H1 (cell line): ENCODE measurements around the gene ALK. TPM values are rescaled to one million over a fixed set of nuclear protein-coding genes. Genes with fewer than 3 reads are reported as not detected.

Experiments
- CTCF ChIA-PET: fragments of 300-600 bp; sonication (Branson Sonifier 250); formaldehyde crosslinking; loops from one replicate; lab custom pipeline; 2021; ENCODE audit not compliant: partially characterized antibody; lab: Charles Lee
- POLR2A ChIA-PET: fragments of 300-600 bp; sonication (Branson Sonifier 250); formaldehyde crosslinking; loops from one replicate; lab custom pipeline; 2021; ENCODE audit warnings: inconsistent platforms; ENCODE audit not compliant: partially characterized antibody; lab: Charles Lee
- DNase-seq, 2 experiments: peaks; one replicate each; pipeline versions ENCODE4 v3.0.0 to v3.0.0-alpha.2; 2010 to 2022; ENCODE audit warnings: low spot score in 2 of 2, low read depth in 1 of 2, mixed read lengths in 1 of 2
- FAIRE-seq: peaks from 2 replicates; lab custom pipeline; 2011; peaks lifted over from hg19 to GRCh38; lab: Jason Lieb, UNC
- H2AFZ ChIP-seq: 2 replicates; pipeline ENCODE4 v1.8.1; 2012; ENCODE audit warnings: low read length, inconsistent platforms
- H2AK5ac ChIP-seq: 2 replicates; pipeline ENCODE4 v1.6.1; 2013; ENCODE audit warnings: low read depth, low read length
- H2BK120ac ChIP-seq: replicated peaks from 2 replicates; pipeline ENCODE3; 2013; ENCODE audit warnings: low read depth, low read length, inconsistent platforms
- H2BK12ac ChIP-seq: 2 replicates; pipeline ENCODE4 v1.6.1; 2013; ENCODE audit warnings: low read depth, low read length
- H2BK15ac ChIP-seq: 2 replicates; pipeline ENCODE4 v1.6.1; 2013; ENCODE audit warnings: low read length
- H2BK20ac ChIP-seq: 2 replicates; pipeline ENCODE4 v1.6.1; 2013; ENCODE audit warnings: low read length
- H2BK5ac ChIP-seq: 2 replicates; pipeline ENCODE4 v1.6.1; 2013; ENCODE audit warnings: low read depth, low read length
- H3K14ac ChIP-seq: 2 replicates; pipeline ENCODE4 v1.6.1; 2013; ENCODE audit warnings: inconsistent platforms; ENCODE audit not compliant: insufficient read length
- H3K18ac ChIP-seq: 2 replicates; pipeline ENCODE4 v1.6.1; 2013; ENCODE audit warnings: low read length; ENCODE audit errors: extremely low read depth
- H3K23ac ChIP-seq: 2 replicates; pipeline ENCODE4 v1.6.1; 2013; ENCODE audit warnings: inconsistent platforms; ENCODE audit not compliant: insufficient read length
- H3K23me2 ChIP-seq: 2 replicates; pipeline ENCODE4 v1.6.1; 2013; ENCODE audit warnings: low read depth, low read length
- H3K27ac ChIP-seq: 2 replicates; pipeline ENCODE4 v1.6.1; 2011; ENCODE audit warnings: low read depth, low read length, inconsistent platforms
- H3K27me3 ChIP-seq, 4 experiments: replicated peaks in 1 of 4; 1 replicate in 1 of 4; 2 replicates in 3 of 4; pipeline versions ENCODE4 v1.6.1 to v1.8.1; 2011 to 2013; ENCODE audit warnings: low read length in 3 of 4, mild to moderate bottlenecking in 3 of 4, inconsistent platforms in 2 of 4, mixed read lengths in 2 of 4, moderate library complexity in 1 of 4; ENCODE audit not compliant: control insufficient read depth in 3 of 4, insufficient read depth in 3 of 4; ENCODE audit errors: extremely low read depth in 1 of 4
- H3K36me3 ChIP-seq, 4 experiments: 2 replicates each; pipeline versions ENCODE4 v1.6.1 to v1.8.1; 2011 to 2013; ENCODE audit warnings: mild to moderate bottlenecking in 4 of 4, low read length in 3 of 4, moderate library complexity in 2 of 4, control low read depth in 1 of 4, inconsistent platforms in 1 of 4; ENCODE audit not compliant: insufficient read depth in 4 of 4, control insufficient read depth in 2 of 4
- H3K4ac ChIP-seq: replicated peaks from 2 replicates; pipeline ENCODE3; 2013; ENCODE audit warnings: low read length, low read depth, mixed read lengths, inconsistent platforms; ENCODE audit not compliant: insufficient read length
- H3K4me1 ChIP-seq, 4 experiments: replicated peaks in 1 of 4; 1 replicate in 1 of 4; 2 replicates in 3 of 4; pipeline versions ENCODE4 v1.6.1 to v1.8.1; 2011 to 2013; ENCODE audit warnings: low read length in 3 of 4, inconsistent platforms in 2 of 4, mixed read lengths in 1 of 4; ENCODE audit not compliant: insufficient read depth in 4 of 4, control insufficient read depth in 3 of 4
- H3K4me2 ChIP-seq, 2 experiments: 2 replicates each; pipeline versions ENCODE4 v1.6.1 to v1.8.1; 2011 to 2013; ENCODE audit warnings: low read depth in 2 of 2, low read length in 2 of 2, control low read depth in 1 of 2, inconsistent platforms in 1 of 2, mild to moderate bottlenecking in 1 of 2; ENCODE audit not compliant: insufficient read depth in 1 of 2
- H3K4me3 ChIP-seq, 4 experiments: fragments of 200-600, 300-600 bp in 1 of 4; sonication (generic), shearing (Covaris generic), sonication (Bioruptor Twin) in 1 of 4; 2 replicates each; pipeline versions ENCODE4 v1.5.1 to v1.8.1; 2011 to 2016; ENCODE audit warnings: low read length in 4 of 4, low read depth in 3 of 4, control low read depth in 2 of 4, inconsistent platforms in 2 of 4, mild to moderate bottlenecking in 2 of 4, mixed read lengths in 1 of 4, moderate library complexity in 1 of 4; ENCODE audit not compliant: insufficient read depth in 2 of 4; ENCODE audit errors: extremely low read depth in 1 of 4
- H3K56ac ChIP-seq: replicated peaks from 2 replicates; pipeline ENCODE3; 2013; ENCODE audit warnings: low read depth, mild to moderate bottlenecking, mixed read lengths, low read length, inconsistent platforms; ENCODE audit not compliant: insufficient read length
- H3K79me1 ChIP-seq: 2 replicates; pipeline ENCODE4 v1.6.1; 2013; ENCODE audit warnings: low read depth, low read length, control low read depth
- H3K79me2 ChIP-seq, 2 experiments: 2 replicates each; pipeline versions ENCODE4 v1.6.1 to v1.8.1; 2012 to 2013; ENCODE audit warnings: low read length in 2 of 2, mild to moderate bottlenecking in 2 of 2, inconsistent platforms in 1 of 2; ENCODE audit not compliant: insufficient read depth in 2 of 2, control insufficient read depth in 1 of 2
- H3K9ac ChIP-seq, 4 experiments: replicated peaks in 1 of 4; 1 replicate in 1 of 4; 2 replicates in 3 of 4; pipeline versions ENCODE4 v1.6.1 to v1.8.1; 2011 to 2013; ENCODE audit warnings: low read depth in 3 of 4, low read length in 3 of 4, control low read depth in 2 of 4, mild to moderate bottlenecking in 2 of 4, moderate library complexity in 2 of 4, inconsistent platforms in 1 of 4; ENCODE audit errors: extremely low read depth in 1 of 4
- H3K9me3 ChIP-seq, 2 experiments: 2 replicates each; pipeline versions ENCODE4 v1.6.1 to v1.8.1; 2012 to 2013; ENCODE audit warnings: mild to moderate bottlenecking in 2 of 2, moderate library complexity in 2 of 2, control low read depth in 1 of 2, inconsistent platforms in 1 of 2, low read depth in 1 of 2, low read length in 1 of 2, mixed read lengths in 1 of 2; ENCODE audit not compliant: insufficient read depth in 2 of 2
- H4K20me1 ChIP-seq, 2 experiments: replicated peaks in 1 of 2; 2 replicates each; pipeline versions ENCODE3 to v1.8.1; 2011 to 2013; ENCODE audit warnings: inconsistent platforms in 2 of 2, low read length in 2 of 2, mild to moderate bottlenecking in 1 of 2; ENCODE audit not compliant: insufficient read depth in 2 of 2, control insufficient read depth in 1 of 2
- H4K5ac ChIP-seq: 2 replicates; pipeline ENCODE4 v1.6.1; 2013; ENCODE audit warnings: low read length, low read depth, mixed read lengths, inconsistent platforms; ENCODE audit not compliant: insufficient read length
- H4K8ac ChIP-seq: 2 replicates; pipeline ENCODE4 v1.8.0; 2013; ENCODE audit warnings: mild to moderate bottlenecking, moderate library complexity, low read length, inconsistent platforms; ENCODE audit not compliant: insufficient read depth; ENCODE audit errors: extremely low read depth
- H4K91ac ChIP-seq: replicated peaks from 2 replicates; pipeline ENCODE3; 2013; ENCODE audit warnings: low read length, mixed read lengths, inconsistent platforms; ENCODE audit not compliant: insufficient read length
- ASH2L ChIP-seq: fragments of 200-600, 300-600 bp; sonication (generic); IDR thresholded peaks from one replicate; pipeline ENCODE4 v1.7.1; 2017; ENCODE audit warnings: low read length
- BACH1 ChIP-seq: IDR thresholded peaks from 2 replicates; pipeline ENCODE4 v1.6.1; 2012; ENCODE audit warnings: low read length, improper control_type of control experiment
- BCL11A ChIP-seq, 2 experiments: IDR thresholded peaks; one replicate each; pipeline ENCODE4 v1.6.1; 2011; ENCODE audit warnings: low read depth in 2 of 2, low read length in 2 of 2, mild to moderate bottlenecking in 2 of 2
- CHD1 ChIP-seq: IDR thresholded peaks from 2 replicates; pipeline ENCODE4 v1.6.1; 2012; ENCODE audit warnings: low read depth, low read length, improper control_type of control experiment
- GABPA ChIP-seq: IDR thresholded peaks from 2 replicates; pipeline ENCODE4 v1.6.1; 2011; ENCODE audit warnings: mild to moderate bottlenecking, low read length, moderate library complexity, borderline replicate concordance; ENCODE audit not compliant: insufficient read depth
- KDM1A ChIP-seq: fragments of 200-600, 300-600 bp; sonication (generic); IDR thresholded peaks from 2 replicates; pipeline ENCODE4 v1.7.1; 2016; ENCODE audit warnings: mild to moderate bottlenecking, low read length, borderline replicate concordance
- NRF1 ChIP-seq: IDR thresholded peaks from 2 replicates; pipeline ENCODE4 v1.6.1; 2011; ENCODE audit warnings: mild to moderate bottlenecking, low read depth, low read length, improper control_type of control experiment
- POLR2AphosphoS5 ChIP-seq: IDR thresholded peaks from 2 replicates; pipeline ENCODE4 v1.6.1; 2011; ENCODE audit warnings: low read depth, low read length
- RAD21 ChIP-seq, 2 experiments: IDR thresholded peaks in 1 of 2; conservative IDR thresholded peaks in 1 of 2; 2 replicates each; pipeline ENCODE4 v1.6.1; 2011; ENCODE audit warnings: low read depth in 2 of 2, low read length in 2 of 2, improper control_type of control experiment in 1 of 2, inconsistent platforms in 1 of 2, mild to moderate bottlenecking in 1 of 2, moderate library complexity in 1 of 2
- RBBP5 ChIP-seq: IDR thresholded peaks from 2 replicates; pipeline ENCODE4 v1.7.1; 2012; ENCODE audit warnings: low read depth, mild to moderate bottlenecking, inconsistent platforms, low read length, moderate library complexity, borderline replicate concordance
- RNF2 ChIP-seq: fragments of 200-900, 300-1000 bp; sonication (generic); IDR thresholded peaks from 2 replicates; pipeline ENCODE4 v1.7.1; 2016; ENCODE audit warnings: borderline replicate concordance, low read depth, mild to moderate bottlenecking, antibody characterized with exemption, low read length; ENCODE audit not compliant: poor library complexity, severe bottlenecking; ENCODE audit errors: missing control alignments
- SAP30 ChIP-seq: fragments of 300-600 bp; sonication (generic); IDR thresholded peaks from 2 replicates; pipeline ENCODE4 v1.7.1; 2012; ENCODE audit warnings: low read length, moderate library complexity, mild to moderate bottlenecking, inconsistent platforms; ENCODE audit not compliant: insufficient read depth, insufficient replicate concordance
- TAF1 ChIP-seq: IDR thresholded peaks from 2 replicates; pipeline ENCODE4 v1.6.1; 2011; ENCODE audit warnings: mild to moderate bottlenecking, low read depth, low read length
- TBP ChIP-seq: IDR thresholded peaks from 2 replicates; pipeline ENCODE4 v1.6.1; 2011; ENCODE audit warnings: low read depth, low read length, improper control_type of control experiment
- polyA plus RNA-seq, 7 experiments: library from polyadenylated mRNA; depleted of rRNA in 3 of 7; stranded (reverse) in 5 of 7; unstranded in 2 of 7; fragments of >200 nt in 5 of 7; fragments of 200-250 nt in 2 of 7; gene quantifications; 1 replicate in 5 of 7; 2 replicates in 1 of 7; 4 replicates in 1 of 7; pipeline versions ENCODE4 v1.2.1 to v1.2.3, GENCODE V29; 2011 to 2013; ENCODE audit warnings: missing spikeins in 2 of 7, mixed read lengths in 2 of 7
- total RNA-seq: library from RNA; stranded (reverse); fragmentation: NEBNext Ultra II Directional; extraction: Animal tissue kit (Norgen Biotek cat#: 25700); gene quantifications from 2 replicates; pipeline ENCODE4 v1.2.1, GENCODE V29; 2021

Gene ALK
- total and polyA plus RNA-seq, 2 of the 8 experiments (the other 6 are each of a cell fraction or from before 2014, with no cell fraction given) = 0.02 to 0.09 TPM

DNA sequence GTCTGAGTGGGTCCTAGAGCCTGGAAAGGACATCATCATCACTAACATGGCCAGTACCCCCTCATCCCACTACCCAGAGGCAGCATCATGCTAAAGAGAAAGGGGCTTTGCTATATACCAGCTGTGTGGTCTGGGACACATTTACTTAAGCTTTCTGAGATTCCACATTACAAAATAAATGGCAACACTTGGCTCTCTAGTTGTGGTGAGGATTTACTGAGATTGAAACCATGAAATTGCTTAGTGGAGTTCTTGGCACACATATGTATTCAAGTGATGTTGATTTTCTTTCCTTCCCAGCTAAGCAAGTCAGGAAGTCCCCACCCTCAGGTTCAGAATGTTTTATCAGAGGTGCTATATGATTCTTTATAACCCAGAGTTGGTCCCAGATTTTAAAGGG lies 444.2 kb downstream of the ALK start:
- H2BK20ac ChIP-seq = no peak overlapping the region
- CTCF ChIA-PET = interaction anchor here (1.6 kb wide), 1 partner anchor 34 kb away, joined by 3 read pairs; no protein-coding TSS in a partner anchor
- no peaks in the 10 kb centered on the region for H3K79me1 ChIP-seq
- no peak overlapping the region for H3K18ac ChIP-seq
- no peak overlapping the region for H3K27ac ChIP-seq
- H2BK12ac ChIP-seq = no peak overlapping the region
- no peak overlapping the region for H4K8ac ChIP-seq
- H2BK5ac ChIP-seq = no peak overlapping the region
- H3K23me2 ChIP-seq = no peaks in the 10 kb centered on the region
- H3K4me3 ChIP-seq = no peak overlapping the region
- no peak overlapping the region for H2AK5ac ChIP-seq
- no peak for FAIRE-seq
- POLR2A ChIA-PET = no interaction called here
- no peaks in the 10 kb centered on the region; a peak in 1 of 7 replicates for H3K27me3 ChIP-seq
- H3K9ac ChIP-seq = no peak overlapping the region
- H3K56ac ChIP-seq = no peak overlapping the region
- no peaks in the 10 kb centered on the region for H4K20me1 ChIP-seq
- no peaks in the 10 kb centered on the region for H3K4me1 ChIP-seq
- H3K4ac ChIP-seq = no peak overlapping the region
- H4K5ac ChIP-seq = no peak overlapping the region
- H3K23ac ChIP-seq = no peak overlapping the region
- no peaks in the 10 kb centered on the region for H3K36me3 ChIP-seq
- 0 out of 4 replicates have a peak, but pooled peaks cover 0 to under 1% of the 10 kb centered on the region in 2 experiments for H3K9me3 ChIP-seq
- no peak overlapping the region for H3K14ac ChIP-seq
- no peak for DNase-seq
- H2BK120ac ChIP-seq = no peak overlapping the region
- no peak overlapping the region for H2BK15ac ChIP-seq
- no peak overlapping the region for H2AFZ ChIP-seq
- no peaks in the 10 kb centered on the region for H3K79me2 ChIP-seq
- no peak overlapping the region for H4K91ac ChIP-seq
- no peak overlapping the region for H3K4me2 ChIP-seq
- TF ChIP-seq RAD21 (IDR thresholded peaks at IDR 0.05 in 1 of 2, conservative IDR thresholded peaks at IDR 0.05 in 1 of 2; ENCODE audit: low read depth in 2 of 2, low read length in 2 of 2) = no peak
- TF ChIP-seq KDM1A = no peak
- no peak for TF ChIP-seq TAF1
- no peak for TF ChIP-seq TBP
- TF ChIP-seq BACH1 = no peak
- no peak for TF ChIP-seq NRF1
- TF ChIP-seq GABPA = no peak
- TF ChIP-seq SAP30 = no peak
- TF ChIP-seq RBBP5 = no peak
- TF ChIP-seq ASH2L = no peak
- TF ChIP-seq BCL11A (IDR thresholded peaks at IDR 0.05; ENCODE audit: low read depth in 2 of 2, low read length in 2 of 2) = no peak
- no peak for TF ChIP-seq CHD1
- no peak for TF ChIP-seq POLR2AphosphoS5
- TF ChIP-seq RNF2 = no peak
